GM12873 (cell line): Measurements from ENCODE around the gene MAST4.

Experiments
- CTCF ChIP-seq: IDR thresholded peaks from 2 replicates; pipeline ENCODE4 v1.5.1; 2012; ENCODE audit warnings: low read depth, mild to moderate bottlenecking, moderate library complexity, low read length, control low read depth; ENCODE audit not compliant: insufficient read depth; ENCODE audit errors: missing control alignments

MAST4 gene

GRCh38 chr5:66796305-66797292 is 200.4 kb downstream of the MAST4 start:
- peak; percentile 11 for TF ChIP-seq CTCF

- TF ChIP-seq CTCF = no peak
Measured at GRCh38 chr5:66802941-66803340, 206.7 kb downstream of the MAST4 start.

GRCh38 chr5:66805514-66806430 is 209.6 kb downstream of the MAST4 start:
- TF ChIP-seq CTCF = no peak

GRCh38 chr5:66807743-66808142 is 211.6 kb downstream of the MAST4 start:
- no peak for TF ChIP-seq CTCF

GRCh38 chr5:66808663-66809062 is 212.5 kb downstream of the MAST4 start:
- no peak for TF ChIP-seq CTCF

GRCh38 chr5:66810151-66810550 is 214.0 kb downstream of the MAST4 start:
- TF ChIP-seq CTCF = no peak

- TF ChIP-seq CTCF = no peak
Measured at GRCh38 chr5:66810848-66811261, 214.7 kb downstream of the MAST4 start.
